HuH-7.5 (cell line): ENCODE measurements around the gene STAP2.

Source experiments
- DNase-seq: peaks from one replicate; pipeline ENCODE4 v3.0.0; 2011; ENCODE audit warnings: low spot score

STAP2 gene

DNA sequence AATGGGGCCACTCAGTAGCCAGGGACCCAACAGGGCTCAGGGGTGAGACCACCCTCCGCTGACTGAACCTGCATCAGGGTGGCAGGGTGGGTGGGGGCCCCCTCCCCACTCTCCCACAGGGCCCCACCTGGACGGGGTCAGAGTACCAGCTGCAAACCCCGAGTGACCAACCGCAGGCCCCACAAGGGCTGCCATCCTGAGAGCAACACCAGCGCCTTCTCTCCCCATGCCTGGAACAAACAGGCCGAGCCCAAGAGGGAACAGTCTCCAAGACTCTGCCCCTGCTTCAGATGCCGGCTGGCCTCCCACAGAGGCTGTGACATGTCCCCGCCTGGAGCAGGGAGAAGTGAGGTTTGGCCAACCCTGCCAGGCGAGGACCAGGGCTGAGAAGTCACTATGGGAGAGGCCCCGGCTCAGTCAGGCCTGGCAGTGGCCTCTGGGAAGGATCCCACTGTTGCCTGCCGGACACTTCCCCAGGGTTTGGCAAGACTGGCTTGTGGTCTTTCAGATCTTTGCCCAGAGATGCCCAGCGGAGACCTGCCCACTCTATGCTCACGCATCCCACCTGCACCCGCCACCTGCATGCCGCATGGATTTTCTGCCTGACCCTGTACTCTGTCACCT lies 31.9 kb upstream of the STAP2 start:
- DNase-seq = no peak

DNA sequence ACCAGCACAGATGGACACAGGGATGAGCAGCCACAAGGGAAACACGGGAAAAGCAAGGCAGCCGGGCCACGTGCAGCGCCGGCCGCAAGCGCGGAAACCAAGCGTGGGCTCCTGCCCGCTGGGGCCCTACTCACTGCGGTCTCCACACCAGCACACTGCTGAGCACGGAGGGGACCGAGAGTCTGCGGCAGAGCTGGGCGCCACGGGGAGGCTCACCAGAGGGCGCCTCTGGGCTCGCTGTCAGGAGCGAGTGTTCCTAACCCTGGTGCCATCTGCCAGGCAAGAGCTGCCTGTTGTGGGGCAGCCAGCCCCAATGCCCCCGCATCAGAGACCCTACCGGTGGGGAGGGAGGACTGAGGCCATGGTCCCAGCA lies 31.2 kb upstream of the STAP2 start:
- DNase-seq = no peak

GRCh38 chr19:4369109-4369887 lies 30.7 kb upstream of the STAP2 start:
- DNase-seq = no peak

GRCh38 chr19:4368128-4368820 lies 29.6 kb upstream of the STAP2 start:
- DNase-seq = no peak

DNA sequence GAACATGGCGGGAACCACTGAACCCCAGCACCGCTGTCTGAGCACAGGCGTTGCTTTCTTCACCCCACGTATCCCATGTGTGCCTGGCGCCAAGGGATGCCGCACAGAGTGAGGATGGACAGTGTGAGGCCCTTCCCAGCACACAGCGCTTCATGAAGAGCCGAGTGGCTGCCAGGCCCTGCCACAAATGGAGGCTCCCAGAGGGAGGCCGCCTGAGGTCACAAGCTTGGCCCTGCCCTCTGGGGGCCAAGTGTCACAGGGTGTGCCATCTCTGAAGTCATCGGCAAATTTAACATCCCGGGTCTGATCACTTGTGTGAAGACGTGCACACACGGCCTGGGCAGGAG lies 29.1 kb upstream of the STAP2 start:
- DNase-seq = no peak

DNA sequence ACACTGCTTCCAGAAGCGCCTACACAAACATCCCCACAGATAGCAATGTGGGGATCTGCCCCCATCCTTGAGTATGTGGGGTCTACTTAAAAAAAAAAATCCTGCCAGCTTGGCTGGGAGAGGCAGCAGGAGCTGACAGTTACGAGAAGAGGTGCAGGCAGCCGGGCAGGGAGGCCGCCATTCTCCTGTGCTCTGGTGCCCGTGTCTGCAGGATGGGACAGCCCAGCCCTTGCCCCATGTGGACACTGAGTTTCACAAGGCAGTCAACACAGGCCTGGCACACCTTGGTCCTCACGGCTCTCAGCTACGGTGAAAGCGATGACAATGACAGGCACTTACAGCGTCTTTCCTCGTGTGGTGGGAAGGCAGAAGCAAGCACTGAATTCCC lies 28.7 kb upstream of the STAP2 start:
- no peak for DNase-seq

GRCh38 chr19:4366666-4367335 lies 28.2 kb upstream of the STAP2 start:
- DNase-seq = no peak

DNA sequence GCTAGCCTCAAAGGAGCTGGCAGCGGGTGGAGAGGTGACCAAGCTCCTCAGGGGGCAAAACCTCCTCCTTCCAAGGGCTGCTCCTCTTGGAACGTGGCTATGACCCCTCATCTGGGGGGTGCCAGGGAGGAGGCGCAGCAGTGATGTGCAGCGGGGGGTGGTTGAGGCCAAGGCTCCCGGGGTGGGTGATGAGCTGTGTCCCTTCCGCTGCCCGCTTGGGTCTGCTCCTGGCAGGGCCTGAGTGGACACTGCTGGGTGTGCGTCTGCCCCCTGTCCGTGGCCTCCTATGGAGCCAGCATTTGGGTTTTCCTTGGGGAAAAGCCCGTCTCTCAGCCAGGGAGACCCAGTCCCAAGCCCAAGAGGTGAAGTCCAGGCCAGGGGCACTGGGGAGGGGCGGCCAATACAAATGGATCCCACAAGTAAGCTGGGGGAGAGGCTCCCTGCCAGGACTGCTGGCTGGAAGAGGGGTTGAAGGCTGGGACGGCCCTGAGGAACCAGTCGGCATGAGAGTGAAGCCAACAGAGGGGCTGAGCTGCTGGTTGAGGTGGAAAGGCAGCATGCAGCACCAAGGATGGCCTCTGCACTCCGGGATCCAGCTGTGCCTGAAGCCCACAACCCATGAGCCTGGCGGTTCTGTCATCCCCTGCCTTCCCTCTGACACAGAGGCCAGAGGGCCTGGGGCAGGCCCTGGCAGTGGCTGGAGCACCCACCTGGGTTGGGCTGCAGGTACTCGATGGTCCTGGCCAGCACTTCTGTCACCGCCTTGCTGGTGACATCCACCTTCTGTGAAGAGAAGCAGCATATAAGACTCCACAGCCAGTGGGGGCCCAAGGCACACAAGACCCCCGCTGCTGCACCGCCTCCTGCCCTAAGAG lies 27.4 kb upstream of the STAP2 start:
- DNase-seq = no peak

DNA sequence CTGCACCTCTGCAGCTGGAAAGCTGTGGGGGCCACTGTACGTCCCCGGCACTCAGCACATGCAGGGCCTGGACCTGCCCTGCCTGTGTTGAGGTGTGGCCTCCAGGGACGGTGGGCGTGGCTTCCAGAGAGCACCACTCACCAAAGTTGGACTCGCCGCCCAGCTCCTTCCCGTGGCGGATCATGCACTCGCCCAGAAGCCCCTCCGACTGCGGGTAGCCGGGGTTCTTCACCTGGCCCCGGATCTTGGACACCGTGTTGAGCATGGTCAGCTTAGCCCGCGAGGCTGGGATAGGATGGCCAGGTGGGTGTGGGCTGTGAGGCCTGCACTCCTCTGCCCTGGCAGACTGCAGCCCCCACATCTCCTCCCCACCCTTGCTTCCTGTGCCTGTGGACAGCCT lies 26.7 kb upstream of the STAP2 start:
- no peak for DNase-seq

DNA sequence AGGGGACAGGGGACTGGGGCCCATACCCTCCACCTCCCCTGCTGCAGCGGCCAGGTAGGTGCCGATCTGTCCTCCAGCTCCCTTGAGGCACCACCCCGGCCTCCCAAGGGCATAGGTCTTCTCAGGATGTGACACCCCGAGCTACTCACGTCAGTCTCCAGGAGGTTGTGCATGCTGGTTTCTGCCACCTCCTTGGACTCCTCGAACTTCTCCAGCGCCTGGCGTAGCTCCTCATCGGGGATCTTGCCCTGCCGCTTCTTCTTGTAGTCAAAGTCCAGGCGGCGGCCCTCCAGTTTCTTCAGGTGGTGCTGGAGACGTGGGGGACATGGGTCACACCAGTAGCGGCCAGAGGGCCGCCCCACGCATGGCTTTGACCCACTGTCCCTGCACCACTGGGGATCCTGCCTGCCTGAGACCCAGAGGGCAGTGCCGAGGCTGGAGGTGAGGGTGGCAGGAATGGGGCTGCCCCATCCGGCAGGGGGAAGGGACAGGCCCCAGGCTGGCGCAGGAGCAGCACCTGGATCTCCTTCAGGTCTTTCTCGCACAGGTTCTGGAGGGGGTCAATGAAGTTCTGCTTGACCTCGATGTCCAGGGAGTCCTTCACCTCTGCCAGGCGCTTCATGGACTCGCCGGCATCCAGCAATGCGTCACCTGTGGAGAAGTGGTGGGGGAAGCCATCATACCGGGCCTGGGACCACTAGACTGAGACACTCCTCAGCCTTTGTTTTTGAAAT lies 25.1 kb upstream of the STAP2 start:
- DNase-seq = no peak

GRCh38 chr19:4362831-4363545 lies 24.4 kb upstream of the STAP2 start:
- DNase-seq = no peak

DNA sequence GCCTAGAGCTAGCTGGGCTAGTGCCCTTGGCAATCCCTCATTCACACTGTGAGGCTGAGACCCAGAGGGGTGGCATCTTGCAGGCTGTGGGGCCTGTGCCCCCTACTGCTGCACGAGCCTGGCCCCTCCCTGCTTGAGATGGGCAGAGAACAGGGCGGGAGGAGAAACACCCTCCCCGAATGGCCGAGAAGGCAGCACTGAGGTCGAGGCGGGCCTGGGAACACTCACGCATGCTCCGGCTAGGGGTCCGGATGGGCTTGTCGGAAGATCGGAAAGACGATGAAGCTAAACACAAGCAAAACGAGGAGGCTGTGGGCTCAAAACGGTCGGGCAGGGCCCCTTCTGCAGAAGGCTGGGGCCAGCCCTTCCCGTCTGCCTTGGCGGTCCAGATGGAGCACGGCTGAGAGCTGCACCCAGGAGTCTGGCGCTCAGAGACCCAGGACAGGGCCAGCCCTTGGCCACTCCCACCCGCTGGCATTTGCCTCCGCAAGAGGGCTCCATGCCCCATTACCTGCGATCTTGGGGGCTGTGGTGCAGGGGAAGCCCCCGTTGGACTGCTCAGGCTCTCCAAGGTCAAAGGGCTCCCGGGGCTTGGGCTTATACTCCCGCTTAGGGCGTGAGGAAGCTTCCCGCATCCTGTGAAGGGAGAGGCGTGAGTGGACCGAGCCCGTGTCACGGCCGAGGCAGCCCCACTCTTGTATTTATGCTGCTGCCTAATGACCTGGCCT lies 23.6 kb upstream of the STAP2 start:
- DNase-seq = no peak

DNA sequence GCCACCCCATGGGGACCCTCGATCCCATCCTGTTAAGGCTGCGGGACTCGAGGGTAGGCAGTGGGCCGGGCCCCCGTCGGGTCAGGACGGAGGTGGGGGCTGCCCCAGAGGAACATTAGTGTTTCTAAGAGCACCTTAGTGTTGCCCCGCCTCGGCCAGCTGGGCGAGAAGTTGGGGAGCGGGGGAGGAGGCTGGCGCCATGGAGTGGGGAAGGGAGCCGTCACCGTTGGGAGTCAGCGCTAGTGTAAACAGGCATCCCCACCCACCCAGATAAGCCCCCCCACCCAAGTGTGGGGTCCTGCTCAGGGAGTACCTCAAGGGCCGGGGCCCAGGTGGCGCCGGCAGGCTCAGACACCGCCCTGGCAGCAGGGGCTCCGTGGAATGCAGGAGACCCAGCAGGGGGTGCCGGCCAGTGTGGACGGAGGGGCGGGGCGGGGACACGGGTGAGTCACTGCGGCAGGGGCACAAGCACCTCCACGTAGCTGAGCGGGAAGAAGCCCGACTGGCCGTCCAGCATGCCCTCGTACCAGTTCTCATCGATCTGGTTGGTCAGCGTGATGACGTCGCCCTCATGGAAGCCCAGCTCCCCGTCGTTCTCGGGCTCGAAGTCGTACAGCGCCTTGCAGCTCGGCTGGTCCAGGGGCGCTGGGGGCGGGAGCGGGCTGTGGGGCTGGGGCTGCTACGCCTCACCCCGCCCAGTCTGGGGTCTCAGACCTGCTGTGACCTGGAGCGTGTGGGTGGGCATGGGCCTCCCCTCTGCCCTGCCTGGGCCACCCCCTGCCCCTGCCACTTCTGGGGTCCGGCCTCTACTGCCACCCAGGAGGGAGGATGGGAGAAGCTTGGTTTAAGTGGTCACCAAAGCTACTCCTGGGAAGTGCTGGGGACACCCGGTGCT lies 22.8 kb upstream of the STAP2 start:
- no peak for DNase-seq

- DNase-seq = no peak
Observed at GRCh38 chr19:4360641-4361151, 22.1 kb upstream of the STAP2 start.

DNA sequence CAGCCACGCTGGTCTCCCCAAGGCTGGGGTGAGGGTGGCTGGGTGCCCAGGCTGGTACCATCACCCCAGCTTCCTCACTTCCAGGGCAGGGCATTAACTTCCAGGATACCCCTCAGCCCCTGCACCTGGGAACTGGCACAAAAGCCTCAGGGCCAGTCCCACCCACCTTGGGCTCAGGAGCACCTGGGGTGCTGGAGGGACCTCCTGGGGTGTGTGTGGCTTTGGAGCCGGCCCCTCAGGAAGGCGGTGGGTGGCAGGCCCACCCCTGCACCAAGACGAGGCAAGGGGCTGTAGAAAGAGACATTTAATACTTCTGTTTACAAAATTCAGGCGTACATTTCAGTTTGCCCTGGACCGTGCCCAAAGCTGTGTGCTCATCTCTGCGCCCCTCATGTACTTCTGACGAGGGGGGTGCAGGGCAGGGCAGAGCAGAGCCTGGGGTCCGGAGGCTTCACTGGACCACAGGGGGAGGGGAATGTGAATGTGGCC lies 21.5 kb upstream of the STAP2 start:
- DNase-seq = no peak

DNA sequence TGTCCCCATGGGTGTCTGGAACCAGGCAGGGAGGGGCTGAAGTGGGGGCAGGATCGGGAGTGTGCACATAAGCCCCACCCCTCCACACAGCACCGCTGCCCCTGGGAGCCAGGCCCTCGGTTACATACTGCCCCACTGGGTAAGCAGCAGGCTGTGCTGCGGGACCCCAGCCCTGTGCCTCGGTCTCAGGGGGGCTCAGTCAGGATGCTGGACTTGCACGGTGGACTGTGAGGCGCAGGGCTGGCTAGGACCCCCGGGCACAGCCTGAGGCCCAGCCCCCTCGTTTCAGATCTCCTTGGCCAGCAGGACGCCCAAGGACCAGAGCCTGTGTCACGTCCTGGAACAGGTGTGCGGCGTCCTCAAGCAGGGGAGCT lies 21.0 kb upstream of the STAP2 start:
- DNase-seq = no peak

- no peak for DNase-seq
Observed at GRCh38 chr19:4358709-4359626, 20.3 kb upstream of the STAP2 start.
